ENCODE data around the gene FRK.
"Not testable (repeated sequence)": the region's sequence is repeated elsewhere in the genome, so short reads cannot be mapped to it uniquely, and the experiment has no call there.

FRK gene, protein sequence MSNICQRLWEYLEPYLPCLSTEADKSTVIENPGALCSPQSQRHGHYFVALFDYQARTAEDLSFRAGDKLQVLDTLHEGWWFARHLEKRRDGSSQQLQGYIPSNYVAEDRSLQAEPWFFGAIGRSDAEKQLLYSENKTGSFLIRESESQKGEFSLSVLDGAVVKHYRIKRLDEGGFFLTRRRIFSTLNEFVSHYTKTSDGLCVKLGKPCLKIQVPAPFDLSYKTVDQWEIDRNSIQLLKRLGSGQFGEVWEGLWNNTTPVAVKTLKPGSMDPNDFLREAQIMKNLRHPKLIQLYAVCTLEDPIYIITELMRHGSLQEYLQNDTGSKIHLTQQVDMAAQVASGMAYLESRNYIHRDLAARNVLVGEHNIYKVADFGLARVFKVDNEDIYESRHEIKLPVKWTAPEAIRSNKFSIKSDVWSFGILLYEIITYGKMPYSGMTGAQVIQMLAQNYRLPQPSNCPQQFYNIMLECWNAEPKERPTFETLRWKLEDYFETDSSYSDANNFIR

DNA sequence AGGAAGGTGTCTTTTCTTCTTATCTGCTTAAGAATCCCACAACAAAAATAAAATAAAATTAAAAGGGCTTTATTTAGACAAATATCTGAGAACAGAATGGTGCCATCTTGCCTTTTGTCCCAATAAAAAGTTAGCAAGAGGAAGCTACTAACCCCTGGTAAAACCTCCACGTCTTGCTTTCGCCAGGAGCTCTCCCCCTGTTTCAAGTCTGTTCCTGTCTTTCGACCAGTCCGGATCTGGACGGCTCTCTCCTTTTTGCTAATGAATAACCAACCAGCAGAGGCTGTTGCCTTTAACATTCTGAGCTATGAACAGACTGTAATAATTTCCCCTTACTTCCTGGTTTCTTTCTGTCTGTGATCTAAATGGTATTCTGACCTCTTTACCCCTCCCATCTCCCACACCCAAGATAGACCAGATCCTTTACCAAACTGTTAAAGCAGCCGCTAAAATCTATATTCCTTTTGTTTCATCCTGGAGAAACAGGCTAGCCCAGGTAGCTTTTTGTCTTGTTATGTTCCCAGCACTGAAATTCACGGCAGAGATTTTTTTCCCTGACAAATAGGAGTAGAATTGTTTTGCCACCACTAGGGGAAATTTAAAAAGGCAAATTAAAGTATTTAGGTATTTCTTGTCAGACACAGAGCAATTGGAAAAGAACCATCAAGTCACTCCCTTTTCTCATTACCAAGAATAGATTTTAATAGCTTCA lies at the start of gene FRK:
Gene FRK (minus strand): TSS at position 320 of the 712 bp plus-strand sequence. CDS start 580 bp downstream, outside the sequence.
- ATAC-seq (no peak), DNase-seq (no peak)

DNA sequence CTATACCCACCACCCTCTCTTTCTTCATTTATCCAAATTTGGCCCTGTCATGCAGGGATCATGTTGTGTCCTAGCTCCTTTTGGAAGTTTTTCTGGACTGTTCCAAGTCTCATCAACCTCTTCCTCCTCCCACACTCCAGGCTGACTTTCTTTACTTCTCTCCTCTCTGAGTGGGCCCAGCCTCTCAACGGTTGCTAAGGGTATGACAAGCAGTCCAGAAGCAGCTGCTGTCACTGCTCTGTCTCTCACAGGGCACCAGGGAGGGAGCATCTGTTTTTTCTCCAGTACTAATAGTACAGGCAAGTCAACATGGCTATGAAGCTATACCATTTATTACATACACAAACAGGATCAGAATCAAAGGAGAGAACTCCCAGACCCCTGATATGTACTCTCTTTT lies 48.1 kb upstream of the FRK start:
- ATAC-seq: no peak

DNA sequence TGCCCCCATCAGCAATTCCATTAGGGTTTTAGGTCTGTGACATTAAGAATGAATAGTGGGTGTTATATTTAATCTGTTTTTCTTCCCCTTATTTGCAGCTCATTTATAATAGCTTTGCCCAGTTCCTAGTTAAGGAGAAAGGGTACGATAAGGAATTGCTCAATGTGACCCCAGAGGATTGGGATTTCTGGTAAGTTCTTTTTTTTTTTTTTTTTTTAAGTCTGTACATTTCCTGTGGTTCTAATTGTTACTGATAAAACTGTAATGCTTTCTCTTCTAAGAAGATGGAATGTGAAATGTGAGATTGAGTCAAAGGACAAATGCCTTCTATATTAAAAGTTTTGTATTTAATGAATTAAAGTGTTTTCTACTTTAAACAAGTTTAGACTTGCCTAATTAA lies 45.5 kb upstream of the FRK start:
- ATAC-seq: no peak
- no peak for DNase-seq

More for the DNA sequence above, 48.1 kb upstream of the FRK start:
- no peak for DNase-seq

DNA sequence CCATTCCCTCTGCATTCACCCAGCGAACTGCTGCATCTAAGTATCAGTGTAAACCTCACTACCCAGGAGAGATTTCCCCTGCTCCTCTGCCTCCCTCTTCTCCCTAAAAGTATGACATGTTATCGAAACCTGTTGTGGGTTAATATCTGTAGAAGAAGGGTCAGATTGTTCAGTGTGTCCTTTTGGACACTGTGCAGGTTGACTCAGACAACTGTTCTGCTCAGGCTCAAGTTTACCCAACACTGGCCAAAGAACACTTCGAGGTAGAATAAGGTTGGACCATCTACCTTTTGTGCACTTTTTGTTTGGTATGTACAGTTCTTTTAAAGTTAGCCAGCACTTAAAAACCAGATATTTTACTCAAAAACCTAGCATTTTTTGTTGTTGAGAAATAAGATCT lies 44.6 kb upstream of the FRK start:
- ATAC-seq (no peak), DNase-seq (no peak)

DNA sequence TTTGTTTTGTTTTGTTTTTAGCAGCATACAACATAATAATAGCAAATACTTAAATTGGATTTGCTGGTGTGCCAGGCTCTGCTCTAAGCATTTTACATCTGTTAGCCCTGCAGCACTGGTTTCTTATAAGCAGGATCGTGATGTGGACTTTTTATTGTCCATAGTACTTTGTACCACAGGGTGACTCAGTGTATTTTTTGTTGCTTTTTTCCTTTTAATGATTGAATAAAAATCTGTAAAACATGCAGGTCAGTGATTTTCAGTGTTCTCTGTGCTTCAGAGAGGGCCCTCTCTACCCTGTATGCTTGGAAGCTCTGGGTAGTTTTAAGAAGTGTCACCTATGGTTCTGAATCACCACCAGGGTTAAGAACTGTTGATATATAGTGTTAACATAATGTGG lies 43.9 kb upstream of the FRK start:
- no peak for ATAC-seq
- DNase-seq: no peak

DNA sequence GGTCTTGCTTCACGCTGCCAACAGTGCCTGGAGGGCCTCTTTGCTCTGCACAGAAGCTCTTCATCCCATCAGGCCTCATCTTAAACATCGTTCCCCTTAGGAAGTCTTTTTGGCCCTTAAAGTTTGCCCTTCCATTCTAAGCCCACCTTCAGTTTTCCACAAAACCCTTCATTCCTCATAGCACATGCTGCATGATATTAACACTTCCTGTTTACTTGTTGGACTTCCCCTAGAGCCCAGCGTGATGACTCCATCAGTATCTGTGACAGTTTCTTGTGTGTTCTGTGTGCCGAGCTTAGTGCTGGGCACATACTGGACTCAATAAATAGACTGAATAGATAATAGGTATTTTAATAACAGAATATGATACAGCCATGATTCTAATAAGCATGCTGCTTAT lies 42.2 kb upstream of the FRK start:
- no peak for DNase-seq
- ATAC-seq: no peak

DNA sequence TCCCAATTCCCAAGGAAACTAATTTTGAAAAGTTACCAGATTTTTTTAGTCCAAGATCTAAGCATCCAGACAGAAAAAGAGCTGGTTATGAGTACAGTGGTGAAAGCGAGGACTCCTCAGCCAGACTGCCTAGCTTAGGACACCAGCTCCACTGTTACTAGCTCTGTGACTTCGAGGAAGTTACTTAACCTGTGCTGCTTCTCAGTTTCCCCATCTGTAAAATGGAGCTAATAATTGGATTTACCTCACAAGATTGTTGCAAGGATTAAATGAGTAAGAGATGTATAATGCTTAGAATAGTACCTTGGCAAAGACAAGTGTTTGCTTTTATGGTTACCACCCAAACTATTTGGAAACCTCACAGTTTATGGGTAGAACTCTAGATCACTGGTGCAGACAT lies 41.1 kb upstream of the FRK start:
- DNase-seq (no peak), ATAC-seq (no peak)

DNA sequence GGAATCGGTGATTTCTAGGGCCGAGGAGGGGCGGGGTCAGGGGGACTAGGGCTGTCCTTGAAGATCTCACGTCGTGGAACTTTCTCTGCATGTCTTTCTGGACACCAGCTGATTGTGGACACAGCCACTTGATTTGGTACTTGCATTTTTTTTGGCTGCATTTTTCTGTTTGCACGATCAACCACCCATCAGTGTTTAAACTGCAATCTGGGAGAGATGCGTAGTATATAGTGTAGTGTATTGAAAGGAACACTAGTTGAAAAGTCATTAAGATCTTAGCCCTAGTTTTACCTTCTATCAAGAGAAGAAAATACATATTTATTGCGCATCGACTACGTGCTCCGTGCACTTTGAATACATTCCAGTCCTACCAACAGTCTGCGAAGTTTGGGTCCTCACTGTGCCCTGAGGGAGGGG lies 40.6 kb upstream of the FRK start:
- no peak for ATAC-seq
- DNase-seq: no peak

DNA sequence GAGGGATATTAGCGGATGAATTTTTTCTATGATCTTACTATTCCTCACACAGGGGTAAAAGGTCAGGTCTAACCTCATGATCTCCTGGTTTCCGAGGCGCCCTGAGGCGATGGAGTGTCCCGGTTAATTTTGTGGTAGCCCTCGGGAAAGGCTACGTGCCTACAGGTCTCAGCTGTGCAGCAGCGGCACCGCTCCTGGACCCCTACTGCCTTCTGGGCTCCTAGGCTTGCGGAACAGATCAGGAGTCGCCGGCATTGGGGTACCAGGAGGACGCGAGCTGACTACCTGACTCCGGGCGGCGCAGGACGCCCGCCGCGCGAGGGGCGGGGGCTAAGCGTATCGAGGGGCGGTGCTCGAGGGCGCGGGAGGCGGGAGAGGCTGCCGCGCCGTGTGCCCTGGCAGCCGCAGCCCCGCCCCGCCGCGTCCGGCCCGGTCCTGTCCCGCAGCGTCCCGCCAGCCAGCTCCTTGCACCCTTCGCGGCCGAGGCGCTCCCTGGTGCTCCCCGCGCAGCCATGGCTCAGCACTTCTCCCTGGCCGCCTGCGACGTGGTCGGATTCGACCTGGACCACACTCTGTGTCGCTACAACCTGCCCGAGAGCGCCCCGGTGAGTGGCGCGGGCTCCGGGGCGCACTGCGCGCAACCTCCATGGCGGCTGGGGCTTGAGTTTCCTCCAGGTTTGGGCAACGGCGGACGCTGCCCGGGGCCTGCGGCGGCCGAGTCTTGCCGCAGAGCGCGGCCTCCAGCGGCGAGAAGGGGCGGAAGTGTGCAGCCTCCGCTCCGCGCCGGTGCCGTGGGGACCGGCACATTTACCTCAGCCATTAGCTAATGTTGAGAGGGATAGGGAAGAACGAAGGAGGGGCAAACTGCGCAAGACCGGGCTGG lies 40.0 kb upstream of the FRK start, which contains the start of gene NT5DC1:
Gene NT5DC1 (plus strand): TSS at position 435 of the 883 bp plus-strand sequence. CDS start 78 bp downstream, at position 513.
- ATAC-seq: peak; percentile 96
- peak; percentile 89 for DNase-seq

DNA sequence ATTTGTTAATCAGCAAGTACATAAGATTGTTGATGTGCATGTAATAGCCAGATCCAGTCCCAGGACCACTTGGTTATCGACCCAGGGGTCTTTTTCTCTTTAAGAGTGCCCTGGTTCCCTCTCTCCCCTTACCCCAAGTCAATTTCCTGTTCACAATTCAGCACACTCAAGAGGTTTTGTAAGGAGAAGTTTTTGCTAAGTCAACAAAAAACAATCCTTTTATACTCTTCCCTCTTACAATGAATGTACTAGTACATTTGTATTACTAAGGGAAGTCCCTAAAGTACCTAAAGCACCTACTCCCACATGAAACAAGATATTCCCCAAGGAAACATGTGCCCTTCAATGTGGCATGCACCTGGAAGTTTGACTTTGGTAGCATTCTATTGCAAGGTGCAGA lies 38.3 kb upstream of the FRK start:
- no peak for ATAC-seq

DNA sequence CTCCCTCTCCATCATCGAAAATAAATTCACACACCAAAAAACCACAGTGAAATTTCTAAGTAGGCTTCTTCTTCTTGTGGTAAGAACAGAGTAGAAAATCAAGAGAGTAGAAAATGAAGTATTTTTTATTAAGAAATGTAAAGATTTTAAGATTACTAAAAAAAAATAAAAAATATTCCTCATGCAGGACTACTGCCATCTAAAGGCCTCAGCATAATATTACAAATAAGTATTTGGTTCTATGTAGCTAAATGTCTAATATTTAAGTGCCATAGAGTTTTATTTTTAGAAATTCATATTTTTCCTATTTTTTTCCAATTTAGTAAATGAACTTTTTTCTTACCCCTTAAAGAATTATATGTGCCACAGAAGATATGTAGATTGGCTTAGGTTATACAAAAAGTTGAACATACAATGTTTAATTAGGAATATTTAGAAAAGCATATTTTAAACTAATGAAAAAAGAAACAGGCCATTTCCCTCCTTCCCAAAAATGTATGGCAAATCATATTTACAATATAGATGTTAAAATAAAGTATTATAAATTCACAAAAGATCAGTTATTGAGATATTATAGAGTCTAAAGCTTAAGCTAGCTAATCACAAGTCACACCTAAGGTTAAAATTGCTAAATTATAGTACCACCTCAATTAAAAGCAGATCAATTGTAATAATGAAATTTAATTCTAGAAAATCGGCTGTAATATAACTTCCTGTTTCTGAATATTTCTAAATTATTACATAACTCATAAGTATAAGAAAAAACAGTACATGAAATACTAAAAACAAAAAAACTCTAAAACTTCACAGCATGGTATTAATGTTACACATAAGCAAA lies 36.5 kb upstream of the FRK start:
- no peak for ATAC-seq
- no peak for DNase-seq

More for the DNA sequence above, 38.3 kb upstream of the FRK start:
- no peak for DNase-seq

DNA sequence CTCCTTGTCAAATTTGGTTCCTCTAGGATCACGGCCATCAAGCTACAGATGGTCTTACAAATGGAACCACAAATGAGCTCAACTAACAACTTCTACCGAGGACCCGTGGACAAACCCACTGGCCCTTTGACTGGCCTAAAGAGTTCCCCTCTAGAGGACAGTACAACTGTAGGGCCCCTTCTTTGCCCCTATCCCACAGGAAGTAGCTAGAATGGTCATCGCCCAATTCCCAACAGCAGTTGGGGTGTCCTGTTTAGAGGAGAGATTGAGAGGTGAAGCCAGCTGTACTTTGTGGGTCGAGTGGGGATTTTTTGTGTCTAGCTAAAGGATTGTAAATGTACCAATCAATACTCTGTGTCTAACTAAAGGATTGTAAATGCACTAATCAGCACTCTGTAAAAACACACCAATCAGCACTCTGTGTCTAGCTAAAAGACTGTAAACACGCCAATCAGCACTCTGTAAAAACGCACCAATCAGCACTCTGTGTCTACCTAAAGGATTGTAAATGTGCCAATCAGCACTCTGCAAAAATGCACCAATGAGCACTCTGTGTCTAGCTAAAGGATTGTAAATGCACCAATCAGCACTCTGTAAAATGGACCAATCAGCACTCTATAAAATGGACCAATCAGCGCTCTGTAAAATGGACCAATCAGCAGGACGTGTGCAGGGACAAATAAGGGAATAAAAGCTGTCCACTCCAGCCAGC lies 35.5 kb upstream of the FRK start:
- not testable (repeated sequence) for ATAC-seq, DNase-seq

DNA sequence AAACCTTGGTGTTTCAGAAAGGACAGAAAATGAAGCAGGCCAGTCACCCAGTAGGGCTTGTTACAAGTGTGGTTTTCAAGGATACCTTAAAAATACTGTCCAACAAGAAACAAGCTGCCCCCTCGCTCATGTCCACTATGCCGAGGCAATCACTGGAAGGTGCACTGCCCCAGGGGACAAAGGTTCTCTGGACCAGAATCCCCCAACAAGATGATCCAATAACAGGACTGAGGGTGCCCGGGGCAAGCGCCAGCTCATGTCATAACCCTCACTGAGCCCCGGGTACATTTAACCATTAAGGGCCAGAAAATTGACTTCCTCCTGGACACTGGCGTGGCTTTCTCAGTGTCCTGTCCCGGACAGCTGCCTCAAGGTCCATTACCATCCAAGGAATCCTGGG lies 33.4 kb upstream of the FRK start:
- no peak for ATAC-seq

DNA sequence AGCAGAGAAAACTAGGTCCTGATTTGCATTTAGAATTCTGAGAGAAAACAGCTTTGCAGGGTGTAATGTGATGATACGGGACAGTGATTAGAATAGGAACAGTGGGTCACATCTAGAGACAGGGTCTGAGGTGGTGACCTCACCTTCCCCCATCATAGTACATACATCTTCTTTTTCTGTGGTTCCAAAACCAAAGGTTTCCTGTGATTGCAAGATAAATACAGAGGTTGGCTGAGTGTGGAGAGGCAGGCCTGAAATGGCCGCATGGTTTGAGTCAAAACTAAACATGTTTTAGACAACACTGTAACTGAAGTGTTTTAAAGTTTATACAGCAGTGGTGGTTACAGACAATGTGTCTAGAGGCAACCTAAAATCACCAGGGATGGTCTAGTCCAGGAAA lies 29.6 kb upstream of the FRK start:
- peak; percentile 28 for ATAC-seq
- DNase-seq: no peak

More for the DNA sequence above, 33.4 kb upstream of the FRK start:
- DNase-seq: no peak

DNA sequence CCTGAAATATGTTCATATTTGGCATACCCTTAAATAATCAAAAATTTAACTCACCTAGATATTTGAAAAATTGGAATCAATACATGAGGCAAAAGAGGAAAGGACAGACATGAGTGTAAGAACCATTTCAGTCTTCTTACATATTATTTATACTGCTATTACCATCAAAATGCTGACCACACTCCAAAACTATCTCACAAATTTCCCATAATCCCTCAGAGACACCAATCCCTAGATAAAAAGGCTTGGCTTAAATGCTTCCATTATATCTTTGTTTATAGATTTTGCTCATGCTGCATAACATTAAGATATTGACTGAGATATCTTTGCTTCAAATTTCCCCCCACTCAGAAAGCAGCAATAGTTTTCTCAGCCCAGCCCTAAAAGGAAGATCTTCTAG lies 28.3 kb upstream of the FRK start:
- DNase-seq: no peak
- ATAC-seq: no peak

DNA sequence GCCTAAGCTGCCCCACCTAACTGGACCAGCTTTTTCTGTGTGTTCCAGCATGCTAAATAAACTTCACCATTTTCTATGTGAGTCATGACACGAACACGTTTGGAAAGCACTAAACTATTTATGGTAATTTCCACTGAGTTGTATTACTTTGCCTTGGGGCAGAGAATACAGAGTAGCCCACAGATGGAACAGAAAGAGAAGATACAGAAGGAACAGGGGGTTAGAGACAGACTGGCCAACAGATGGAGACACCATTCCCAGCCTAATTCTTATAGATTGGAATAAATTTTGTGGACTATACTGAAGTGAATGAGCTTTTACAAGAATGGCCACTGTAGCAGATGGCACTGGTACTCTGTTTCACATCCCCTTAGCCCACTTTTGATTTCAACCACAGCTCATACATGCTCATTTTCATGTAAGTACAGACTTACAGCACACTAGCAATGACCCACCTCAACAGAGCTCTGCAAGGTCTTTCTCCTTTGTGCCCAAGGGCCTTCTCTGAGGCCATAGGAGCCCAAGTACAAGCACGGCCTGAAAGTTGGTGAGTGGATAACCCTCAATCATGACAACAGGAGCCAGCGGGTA lies 26.8 kb upstream of the FRK start:
- DNase-seq (no peak), ATAC-seq (peak; percentile 52)

DNA sequence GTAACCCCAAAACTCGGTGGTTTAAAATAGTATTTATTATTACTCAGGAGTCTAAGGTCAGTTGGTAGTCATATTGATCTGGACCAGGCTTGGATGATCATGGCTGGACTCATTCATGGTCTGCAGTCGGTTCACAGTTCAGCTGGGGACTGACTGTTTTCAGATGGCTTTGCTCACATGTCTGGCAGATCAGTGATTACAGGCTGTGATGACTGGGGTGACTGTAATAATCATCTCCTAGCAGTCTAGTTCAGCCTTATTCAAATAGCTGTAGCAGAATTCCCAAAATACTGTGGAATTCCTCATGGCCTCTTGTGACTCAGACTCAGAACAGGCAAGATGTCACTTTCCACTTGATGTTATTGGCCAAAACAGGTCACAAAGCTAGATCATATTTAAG lies 23.6 kb upstream of the FRK start:
- ATAC-seq (no peak), DNase-seq (no peak)

DNA sequence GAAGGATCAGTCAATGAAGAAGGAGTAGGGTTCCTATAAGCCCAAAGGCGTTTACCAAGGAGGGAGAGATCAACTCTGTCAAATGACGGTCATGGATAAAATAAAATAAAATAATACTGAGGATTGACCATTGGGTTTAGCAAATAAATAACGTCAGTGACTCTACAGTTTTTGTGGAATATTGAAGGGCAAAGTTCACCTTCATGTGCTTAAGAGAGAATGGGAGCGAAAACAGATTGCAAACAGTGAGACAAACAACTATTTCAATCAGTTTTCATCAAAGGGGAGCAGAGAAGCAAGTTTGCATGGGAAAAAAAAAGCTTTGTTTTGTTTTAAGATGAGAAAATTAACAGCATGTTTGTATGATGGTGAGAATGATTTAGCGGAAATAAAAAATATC lies 22.4 kb upstream of the FRK start:
- ATAC-seq: no peak

DNA sequence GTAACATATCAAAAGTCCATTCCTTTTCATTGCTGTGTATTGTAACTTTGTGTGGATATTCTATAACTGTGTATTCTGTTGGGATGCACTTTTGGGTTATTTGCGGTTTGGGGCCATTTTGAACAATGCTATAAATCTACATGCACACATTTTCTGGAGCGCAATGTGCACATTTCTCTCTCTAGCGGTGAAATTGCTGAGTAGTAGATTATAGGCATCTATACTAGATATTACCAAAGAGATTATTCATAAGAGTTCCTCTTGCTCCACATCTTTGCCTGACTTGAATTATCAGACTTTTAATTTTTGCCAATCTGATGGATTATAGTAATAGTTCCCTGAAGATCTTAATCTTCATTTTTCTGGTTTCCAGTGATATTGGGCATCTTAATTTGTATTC lies 18.3 kb upstream of the FRK start:
- ATAC-seq (no peak), DNase-seq (no peak)

More for the DNA sequence above, 22.4 kb upstream of the FRK start:
- DNase-seq: no peak

DNA sequence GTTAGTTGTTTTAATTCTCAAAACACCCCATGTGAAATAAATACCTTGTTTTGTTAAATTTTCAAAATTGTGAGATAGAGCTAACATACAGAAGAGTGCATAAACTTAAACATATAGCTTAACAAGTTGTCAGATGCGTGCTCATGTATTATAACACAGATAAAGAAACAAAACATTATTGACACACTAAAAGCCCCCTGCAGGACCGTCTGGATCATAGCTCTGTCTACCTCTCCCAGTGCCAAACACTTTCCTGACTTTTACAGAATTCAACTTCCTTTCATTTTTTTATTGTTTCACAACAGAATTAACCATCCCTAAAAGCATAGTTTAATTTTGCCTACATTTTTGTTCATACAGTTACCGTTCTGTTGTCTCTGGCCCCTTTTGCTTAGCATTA lies 17.8 kb upstream of the FRK start:
- ATAC-seq: no peak
- DNase-seq: no peak

Data from stimulated activated naive CD8-positive, alpha-beta T cell treated with anti-CD3 and anti-CD28 coated beads, Interleukin-15, Interleukin-2, amounts not matched to agents 100 U/mL and 50 U/mL, for 24 hours (primary cell).